ENCODE measurements around the gene AACS. TPM values are rescaled to one million over a fixed set of nuclear protein-coding genes. Genes with fewer than 3 reads are reported as not detected.

AACS gene
- total RNA-seq, 4 donors from 2014 or later, result 17.9 to 29.7 (median 23.6) TPM

DNA sequence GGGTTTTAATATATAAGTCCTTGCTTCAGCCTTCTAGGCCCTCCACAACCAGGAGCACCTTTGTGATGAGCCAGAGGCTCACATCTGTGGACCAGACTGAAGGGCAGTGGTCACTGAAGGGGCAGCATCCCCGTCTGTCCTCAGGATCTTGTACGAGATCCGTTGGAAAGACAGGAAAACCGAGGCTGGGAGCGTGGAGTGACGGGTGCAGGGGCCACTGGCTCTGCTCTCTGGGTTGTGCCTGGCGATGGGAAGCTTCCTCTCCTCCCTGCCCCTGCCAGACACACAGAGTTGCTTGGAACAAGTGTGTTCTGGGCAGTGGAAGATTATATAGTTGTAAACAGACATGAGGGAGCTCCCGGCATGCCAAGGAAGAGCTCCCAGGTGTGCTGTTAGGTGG lies 48.0 kb downstream of the AACS start:
- WGBS, 2 donors, result 96 to 97% methylated on average over 8 of the region's 8 CpGs
- DNase-seq (ENCODE audit: low spot score in 2 of 2), result no peak
- Histone ChIP-seq H3K36me3 (peaks cover 0 to 90% (median 0%) of the 10 kb centered on the region in 3 donors), H3K9me3 (no peaks in the 10 kb centered on the region), H3K4me3 (no peak overlapping the region), H3K27ac (no peak overlapping the region), H3K4me1 (no peaks in the 10 kb centered on the region), H3K27me3 (no peaks in the 10 kb centered on the region)
- TF ChIP-seq, protein P1, sequence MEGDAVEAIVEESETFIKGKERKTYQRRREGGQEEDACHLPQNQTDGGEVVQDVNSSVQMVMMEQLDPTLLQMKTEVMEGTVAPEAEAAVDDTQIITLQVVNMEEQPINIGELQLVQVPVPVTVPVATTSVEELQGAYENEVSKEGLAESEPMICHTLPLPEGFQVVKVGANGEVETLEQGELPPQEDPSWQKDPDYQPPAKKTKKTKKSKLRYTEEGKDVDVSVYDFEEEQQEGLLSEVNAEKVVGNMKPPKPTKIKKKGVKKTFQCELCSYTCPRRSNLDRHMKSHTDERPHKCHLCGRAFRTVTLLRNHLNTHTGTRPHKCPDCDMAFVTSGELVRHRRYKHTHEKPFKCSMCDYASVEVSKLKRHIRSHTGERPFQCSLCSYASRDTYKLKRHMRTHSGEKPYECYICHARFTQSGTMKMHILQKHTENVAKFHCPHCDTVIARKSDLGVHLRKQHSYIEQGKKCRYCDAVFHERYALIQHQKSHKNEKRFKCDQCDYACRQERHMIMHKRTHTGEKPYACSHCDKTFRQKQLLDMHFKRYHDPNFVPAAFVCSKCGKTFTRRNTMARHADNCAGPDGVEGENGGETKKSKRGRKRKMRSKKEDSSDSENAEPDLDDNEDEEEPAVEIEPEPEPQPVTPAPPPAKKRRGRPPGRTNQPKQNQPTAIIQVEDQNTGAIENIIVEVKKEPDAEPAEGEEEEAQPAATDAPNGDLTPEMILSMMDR (IDR thresholded peaks at IDR 0.05), result no peak
- TF ChIP-seq EP300 (IDR thresholded peaks at IDR 0.05) (no peak), POLR2A (IDR thresholded peaks at IDR 0.05) (no peak)

DNA sequence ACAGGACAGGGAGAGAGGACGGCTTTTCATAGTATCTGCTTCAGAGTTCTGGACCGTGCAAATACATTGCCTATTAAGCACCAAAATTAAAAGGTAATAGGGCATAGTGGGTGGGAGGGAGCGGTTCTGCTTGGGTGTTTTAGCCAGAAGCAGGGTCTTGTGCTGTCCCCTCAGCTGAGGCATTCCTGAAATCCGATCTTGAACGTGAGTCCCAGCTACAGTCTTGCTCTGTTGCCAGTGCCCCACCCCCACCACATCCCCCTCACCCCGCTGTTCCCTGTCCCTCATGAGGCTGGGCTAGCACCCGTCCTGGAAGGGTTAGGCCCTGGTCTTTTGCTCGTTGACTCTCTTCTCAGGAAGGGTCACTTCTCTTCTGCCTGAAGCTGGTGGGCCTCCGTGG lies 48.6 kb downstream of the AACS start:
- TF ChIP-seq, protein P1 (IDR thresholded peaks at IDR 0.05), result no peak
- TF ChIP-seq POLR2A (IDR thresholded peaks at IDR 0.05) (no peak), EP300 (IDR thresholded peaks at IDR 0.05) (no peak)
- no peaks in the 10 kb centered on the region for H3K4me1 ChIP-seq
- no peak for DNase-seq (ENCODE audit: low spot score in 2 of 2)
- 68 to 71% methylated on average over 7 to 9 of the region's 9 CpGs for WGBS, 2 donors
- no peak overlapping the region for H3K4me3 ChIP-seq
- no peaks in the 10 kb centered on the region for H3K27me3 ChIP-seq
- no peaks in the 10 kb centered on the region for H3K9me3 ChIP-seq
- H3K27ac ChIP-seq, result no peak overlapping the region
- H3K36me3 ChIP-seq, result peaks cover 0 to 90% (median 0%) of the 10 kb centered on the region in 3 donors

DNA sequence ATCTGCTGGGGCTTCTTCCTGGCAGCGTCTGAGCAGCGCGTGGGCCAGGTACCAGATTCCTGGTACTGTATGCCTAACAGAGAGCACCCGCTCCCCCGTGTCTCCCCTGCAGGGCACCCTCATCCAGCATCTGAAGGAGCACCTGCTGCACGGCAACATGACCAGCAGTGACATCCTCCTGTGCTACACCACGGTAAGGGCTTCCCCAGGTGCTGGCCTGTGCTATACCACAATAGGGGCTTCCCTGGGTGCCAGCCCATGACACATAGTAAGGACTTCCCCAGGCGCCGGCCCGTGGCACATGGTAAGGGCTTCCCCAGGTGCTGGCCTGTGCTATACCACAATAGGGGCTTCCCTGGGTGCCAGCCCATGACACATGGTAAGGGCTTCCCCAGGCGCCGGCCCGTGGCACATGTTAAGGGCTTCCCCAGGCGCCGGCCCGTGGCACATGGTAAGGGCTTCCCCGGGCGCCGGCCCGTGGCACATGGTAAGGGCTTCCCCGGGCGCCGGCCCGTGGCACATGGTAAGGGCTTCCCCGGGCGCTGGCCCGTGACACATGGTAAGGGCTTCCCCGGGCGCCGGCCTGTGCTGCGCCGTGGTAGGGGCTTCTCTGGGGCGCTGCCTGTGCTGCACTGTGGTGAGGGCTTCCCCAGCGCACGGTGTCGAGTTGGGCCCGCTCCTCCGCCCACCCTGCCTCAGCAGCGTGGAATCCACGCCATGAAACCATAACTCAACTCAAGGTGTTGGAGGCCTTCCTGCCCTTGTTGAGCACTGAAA lies 49.3 kb downstream of the AACS start:
- Histone ChIP-seq H3K36me3 (peaks cover 0 to 90% (median 0%) of the 10 kb centered on the region in 3 donors), H3K4me3 (no peak overlapping the region), H3K4me1 (no peaks in the 10 kb centered on the region), H3K9me3 (no peaks in the 10 kb centered on the region), H3K27me3 (no peaks in the 10 kb centered on the region), H3K27ac (no peak overlapping the region)
- DNase-seq (ENCODE audit: low spot score in 2 of 2), result no peak
- TF ChIP-seq, protein P1 (IDR thresholded peaks at IDR 0.05), result no peak
- no peak for TF ChIP-seq POLR2A (IDR thresholded peaks at IDR 0.05)
- TF ChIP-seq EP300 (IDR thresholded peaks at IDR 0.05), result no peak
- 96 to 97% methylated on average over 26 to 32 of the region's 40 CpGs for WGBS, 2 donors

DNA sequence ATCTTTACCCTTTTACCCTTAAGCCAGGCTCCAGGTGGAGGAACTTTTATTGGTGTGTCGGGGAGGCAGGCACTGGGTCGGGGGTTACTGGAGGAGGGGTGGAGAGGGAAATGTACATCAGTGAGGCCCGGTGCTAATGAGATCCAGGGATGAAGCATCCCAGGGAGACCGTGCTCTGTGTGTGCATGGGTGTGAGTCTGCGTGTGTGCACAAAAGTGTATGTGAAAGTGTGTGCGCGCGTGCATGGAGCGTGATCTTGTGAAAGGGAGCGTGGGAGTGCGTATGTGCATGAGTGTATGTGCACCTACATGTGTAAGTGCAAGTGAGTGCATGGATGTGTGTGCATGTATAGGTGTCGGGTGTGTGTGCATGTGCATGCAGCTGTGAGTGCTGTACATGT lies 55.3 kb downstream of the AACS start:
- no peaks in the 10 kb centered on the region for H3K4me1 ChIP-seq
- 83 to 84% methylated on average over 12 of the region's 12 CpGs for WGBS, 2 donors
- H3K36me3 ChIP-seq, result peaks cover 0 to 76% (median 0%) of the 10 kb centered on the region in 3 donors
- H3K9me3 ChIP-seq, result no peaks in the 10 kb centered on the region
- H3K4me3 ChIP-seq, result no peak overlapping the region
- TF ChIP-seq POLR2A (IDR thresholded peaks at IDR 0.05), result no peak
- H3K27me3 ChIP-seq, result no peaks in the 10 kb centered on the region
- H3K27ac ChIP-seq, result no peak overlapping the region
- no peak for DNase-seq (ENCODE audit: low spot score in 2 of 2)

DNA sequence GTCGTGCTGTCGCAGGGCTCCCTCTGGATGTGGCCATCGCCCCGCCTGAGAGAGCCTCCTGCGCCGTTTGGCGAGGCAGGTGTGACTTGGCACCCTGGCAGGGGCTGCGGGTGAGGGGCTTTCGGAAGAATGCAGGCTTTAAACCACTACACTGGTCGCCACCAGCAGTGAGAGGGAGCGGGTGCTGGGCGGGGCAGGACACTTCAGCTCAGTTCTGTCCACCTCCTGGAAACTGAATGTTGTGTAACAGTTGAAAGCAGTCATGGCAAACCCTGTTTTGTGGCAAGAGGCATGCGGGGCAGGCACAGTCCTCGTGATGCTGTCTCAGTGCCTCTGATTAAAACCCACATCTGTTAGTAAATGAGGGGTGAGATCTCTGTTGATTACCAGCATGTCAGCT lies 55.9 kb downstream of the AACS start:
- no peaks in the 10 kb centered on the region for H3K9me3 ChIP-seq
- H3K36me3 ChIP-seq, result peaks cover 0 to 76% (median 0%) of the 10 kb centered on the region in 3 donors
- no peaks in the 10 kb centered on the region for H3K27me3 ChIP-seq
- H3K4me3 ChIP-seq, result no peak overlapping the region
- TF ChIP-seq EP300 (IDR thresholded peaks at IDR 0.05) (no peak), POLR2A (IDR thresholded peaks at IDR 0.05) (no peak)
- TF ChIP-seq, protein P1 (IDR thresholded peaks at IDR 0.05), result no peak
- no peak overlapping the region for H3K27ac ChIP-seq
- DNase-seq (ENCODE audit: low spot score in 2 of 2), result no peak
- no peaks in the 10 kb centered on the region for H3K4me1 ChIP-seq
- 90% methylated on average over 12 to 14 of the region's 14 CpGs for WGBS, 2 donors

All from tibial nerve (tissue), 4 donors.